GM23338 (cell line): ENCODE results near the gene DOCK6. TPM values are rescaled to one million over a fixed set of nuclear protein-coding genes. Genes with fewer than 3 reads are reported as not detected.

ENCODE experiments used
- ATAC-seq: fragments of 200-7000 bp; cut with Tn5 transposase; 3 replicates; pipeline ENCODE4 v1.9.1; 2020
- DNase-seq: peaks from one replicate; pipeline ENCODE4 v3.0.0-alpha.2; 2015; ENCODE audit warnings: low spot score
- H2AFZ ChIP-seq: fragments of 200-600 bp; sonication (generic); 2 replicates; pipeline ENCODE4 v1.8.0; 2016; ENCODE audit warnings: antibody characterized with exemption, mild to moderate bottlenecking, moderate library complexity
- H3F3A ChIP-seq: fragments of 200-600 bp; sonication (generic); replicated peaks from 2 replicates; pipeline ENCODE4 v1.8.0; 2017; ENCODE audit warnings: antibody characterized with exemption, mixed run types, low read depth
- H3K27ac ChIP-seq: fragments of 200-600 bp; sonication (generic); 2 replicates; pipeline ENCODE4 v1.6.1; 2016; ENCODE audit warnings: low read depth
- H3K27me3 ChIP-seq: fragments of 200-600 bp; sonication (generic); 2 replicates; pipeline ENCODE4 v1.8.0; 2016; ENCODE audit warnings: mild to moderate bottlenecking, mixed run types, moderate library complexity; ENCODE audit not compliant: insufficient read depth
- H3K36me3 ChIP-seq: fragments of 200-600 bp; sonication (generic); 2 replicates; pipeline ENCODE4 v1.8.0; 2016; ENCODE audit warnings: mild to moderate bottlenecking; ENCODE audit not compliant: insufficient read depth
- H3K4me1 ChIP-seq: fragments of 200-600 bp; sonication (generic); 2 replicates; pipeline ENCODE4 v1.8.0; 2016; ENCODE audit warnings: mild to moderate bottlenecking, moderate library complexity; ENCODE audit not compliant: insufficient read depth
- H3K4me2 ChIP-seq: fragments of 200-600 bp; sonication (generic); 2 replicates; pipeline ENCODE4 v1.7.1; 2017; ENCODE audit warnings: mixed run types
- H3K4me3 ChIP-seq: fragments of 200-600 bp; sonication (generic); 2 replicates; pipeline ENCODE4 v1.6.1; 2016; ENCODE audit warnings: mixed run types
- H3K79me2 ChIP-seq: fragments of 200-600 bp; sonication (generic); replicated peaks from 2 replicates; pipeline ENCODE4 v1.8.0; 2017; ENCODE audit warnings: mild to moderate bottlenecking; ENCODE audit not compliant: insufficient read depth
- H3K9me2 ChIP-seq: fragments of 200-600 bp; sonication (generic); 2 replicates; pipeline ENCODE4 v1.8.0; 2017; ENCODE audit not compliant: insufficient read depth
- H4K20me1 ChIP-seq: fragments of 200-600 bp; sonication (generic); replicated peaks from 2 replicates; pipeline ENCODE4 v1.8.0; 2017; ENCODE audit warnings: mild to moderate bottlenecking; ENCODE audit not compliant: insufficient read depth
- H3K27ac Mint-ChIP-seq: 2 replicates; pipeline ENCODE4 v1.8.0; 2020; ENCODE audit warnings: inconsistent platforms, mild to moderate bottlenecking, moderate library complexity, mixed read lengths
- H3K27me3 Mint-ChIP-seq: 3 replicates; pipeline ENCODE4 v1.8.0; 2022; ENCODE audit warnings: low read depth, mild to moderate bottlenecking, moderate library complexity, mixed read lengths, inconsistent platforms; ENCODE audit not compliant: insufficient read depth, poor library complexity
- H3K36me3 Mint-ChIP-seq: 3 replicates; pipeline ENCODE4 v1.8.0; 2021; ENCODE audit warnings: low read depth, mild to moderate bottlenecking, inconsistent platforms, moderate library complexity, mixed read lengths
- H3K4me1 Mint-ChIP-seq: 3 replicates; pipeline ENCODE4 v1.8.0; 2020; ENCODE audit warnings: mild to moderate bottlenecking, inconsistent platforms, mixed read lengths
- H3K4me3 Mint-ChIP-seq: 3 replicates; pipeline ENCODE4 v1.8.0; 2021; ENCODE audit warnings: moderate library complexity, mild to moderate bottlenecking, inconsistent platforms, mixed read lengths
- H3K9me3 Mint-ChIP-seq: 3 replicates; pipeline ENCODE4 v1.8.0; 2020; ENCODE audit warnings: moderate library complexity, mild to moderate bottlenecking, inconsistent platforms, mixed read lengths
- CREB1 ChIP-seq: fragments of 250-450 bp; sonication (Bioruptor Pico); IDR thresholded peaks from 2 replicates; pipeline ENCODE4 v1.5.0; 2020; ENCODE audit warnings: low read depth, mild to moderate bottlenecking, moderate library complexity
- EZH2 ChIP-seq: fragments of 200-600 bp; sonication (generic); IDR thresholded peaks from one replicate; pipeline ENCODE4 v1.8.0; 2017; ENCODE audit warnings: antibody characterized with exemption, mild to moderate bottlenecking, low read depth; ENCODE audit not compliant: unreplicated experiment
- EZH2phosphoT487 ChIP-seq: fragments of 200-600 bp; sonication (generic); IDR thresholded peaks from one replicate; pipeline ENCODE4 v1.8.1; 2018; ENCODE audit warnings: antibody characterized with exemption; ENCODE audit not compliant: unreplicated experiment
- JUNB ChIP-seq: IDR thresholded peaks from one replicate; pipeline ENCODE4 v1.6.1; 2016; ENCODE audit warnings: antibody characterized with exemption; ENCODE audit not compliant: unreplicated experiment
- NANOG ChIP-seq: IDR thresholded peaks from 2 replicates; pipeline ENCODE4 v1.6.1; 2016; ENCODE audit warnings: antibody characterized with exemption, borderline replicate concordance
- POLR2AphosphoS5 ChIP-seq: IDR thresholded peaks from 2 replicates; pipeline ENCODE4 v1.6.1; 2016; ENCODE audit warnings: antibody characterized with exemption, low read depth
- STAT1 ChIP-seq: IDR thresholded peaks from one replicate; pipeline ENCODE4 v1.6.1; 2016; ENCODE audit warnings: antibody characterized with exemption; ENCODE audit not compliant: unreplicated experiment
- ZNF114 ChIP-seq: fragments of 250-450 bp; sonication (Bioruptor Pico); IDR thresholded peaks from 2 replicates; pipeline ENCODE4 v1.5.0; 2020; ENCODE audit warnings: mild to moderate bottlenecking, moderate library complexity
- ZNF331 ChIP-seq: fragments of 250-450 bp; sonication (Bioruptor Pico); IDR thresholded peaks from 2 replicates; pipeline ENCODE4 v1.5.0; 2020; ENCODE audit warnings: low read depth, mild to moderate bottlenecking, moderate library complexity
- polyA plus RNA-seq: library from polyadenylated mRNA; unstranded; fragments of >200 nt; fragmentation: Nextera tagmentation; extraction: Ambion mirVana; gene quantifications from 2 replicates; pipeline ENCODE4 v1.2.1, GENCODE V29; 2016
- total RNA-seq: library from RNA; depleted of rRNA; stranded (reverse); fragments of >200 nt; shearing (Covaris generic); gene quantifications from 2 replicates; pipeline ENCODE4 v1.2.3, GENCODE V29; 2014
- TF ChIP-seq, protein P1 (sequence below): fragments of 250-450 bp; sonication (Bioruptor Pico); IDR thresholded peaks from 2 replicates; pipeline ENCODE4 v1.5.0; 2020; ENCODE audit warnings: mild to moderate bottlenecking, moderate library complexity
- TF ChIP-seq, protein P2 (sequence below): IDR thresholded peaks from 2 replicates; pipeline ENCODE4 v1.6.1; 2016; ENCODE audit warnings: antibody characterized with exemption
- TF ChIP-seq, protein P3 (sequence below), 2 experiments: fragments of 200-600 bp in 1 of 2; sonication (generic) in 1 of 2; conservative IDR thresholded peaks; 2 replicates each; pipeline versions ENCODE4 v1.5.1 to v1.6.1; 2016 to 2017; ENCODE audit warnings: antibody characterized with exemption in 2 of 2, low read depth in 2 of 2, mild to moderate bottlenecking in 2 of 2, moderate library complexity in 1 of 2
- TF ChIP-seq, protein P4 (sequence below): IDR thresholded peaks from one replicate; pipeline ENCODE4 v1.6.1; 2018; ENCODE audit warnings: antibody characterized with exemption; ENCODE audit not compliant: unreplicated experiment

The DOCK6 gene
- total and polyA plus RNA-seq, 2 experiments from 2014 or later: 34.6 to 49.0 TPM

DNA sequence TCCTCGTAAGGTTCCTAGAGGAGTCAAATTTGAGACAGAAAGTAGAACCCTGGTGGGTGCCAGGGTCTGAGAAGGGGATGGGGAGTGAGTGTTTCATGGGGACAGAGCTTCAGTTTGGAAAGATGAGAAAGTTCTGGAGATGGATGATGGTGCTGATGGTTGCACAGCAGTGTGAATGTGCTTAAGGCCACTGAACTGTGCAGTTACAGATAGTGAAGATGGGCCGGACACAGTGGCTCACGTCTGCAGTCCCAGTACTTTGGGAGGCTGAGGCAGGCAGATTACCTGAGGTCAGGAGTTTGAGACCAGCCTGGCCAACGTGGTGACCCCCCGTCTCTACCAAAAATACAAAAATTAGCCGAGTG, 107.7 kb downstream of the DOCK6 start:
- no peaks in the 10 kb centered on the region for H3K36me3 ChIP-seq
- H3K4me1 Mint-ChIP-seq: peaks cover 8% of the 10 kb centered on the region
- no peaks in the 10 kb centered on the region for H3K9me2 ChIP-seq
- TF ChIP-seq EZH2 (no peak), CREB1 (CRISPR knock-in tag) (no peak), STAT1 (no peak), ZNF114 (CRISPR knock-in tag) (no peak), JUNB (no peak), EZH2phosphoT487 (no peak), POLR2AphosphoS5 (no peak), NANOG (no peak), ZNF331 (CRISPR knock-in tag) (no peak)
- TF ChIP-seq, protein P1, sequence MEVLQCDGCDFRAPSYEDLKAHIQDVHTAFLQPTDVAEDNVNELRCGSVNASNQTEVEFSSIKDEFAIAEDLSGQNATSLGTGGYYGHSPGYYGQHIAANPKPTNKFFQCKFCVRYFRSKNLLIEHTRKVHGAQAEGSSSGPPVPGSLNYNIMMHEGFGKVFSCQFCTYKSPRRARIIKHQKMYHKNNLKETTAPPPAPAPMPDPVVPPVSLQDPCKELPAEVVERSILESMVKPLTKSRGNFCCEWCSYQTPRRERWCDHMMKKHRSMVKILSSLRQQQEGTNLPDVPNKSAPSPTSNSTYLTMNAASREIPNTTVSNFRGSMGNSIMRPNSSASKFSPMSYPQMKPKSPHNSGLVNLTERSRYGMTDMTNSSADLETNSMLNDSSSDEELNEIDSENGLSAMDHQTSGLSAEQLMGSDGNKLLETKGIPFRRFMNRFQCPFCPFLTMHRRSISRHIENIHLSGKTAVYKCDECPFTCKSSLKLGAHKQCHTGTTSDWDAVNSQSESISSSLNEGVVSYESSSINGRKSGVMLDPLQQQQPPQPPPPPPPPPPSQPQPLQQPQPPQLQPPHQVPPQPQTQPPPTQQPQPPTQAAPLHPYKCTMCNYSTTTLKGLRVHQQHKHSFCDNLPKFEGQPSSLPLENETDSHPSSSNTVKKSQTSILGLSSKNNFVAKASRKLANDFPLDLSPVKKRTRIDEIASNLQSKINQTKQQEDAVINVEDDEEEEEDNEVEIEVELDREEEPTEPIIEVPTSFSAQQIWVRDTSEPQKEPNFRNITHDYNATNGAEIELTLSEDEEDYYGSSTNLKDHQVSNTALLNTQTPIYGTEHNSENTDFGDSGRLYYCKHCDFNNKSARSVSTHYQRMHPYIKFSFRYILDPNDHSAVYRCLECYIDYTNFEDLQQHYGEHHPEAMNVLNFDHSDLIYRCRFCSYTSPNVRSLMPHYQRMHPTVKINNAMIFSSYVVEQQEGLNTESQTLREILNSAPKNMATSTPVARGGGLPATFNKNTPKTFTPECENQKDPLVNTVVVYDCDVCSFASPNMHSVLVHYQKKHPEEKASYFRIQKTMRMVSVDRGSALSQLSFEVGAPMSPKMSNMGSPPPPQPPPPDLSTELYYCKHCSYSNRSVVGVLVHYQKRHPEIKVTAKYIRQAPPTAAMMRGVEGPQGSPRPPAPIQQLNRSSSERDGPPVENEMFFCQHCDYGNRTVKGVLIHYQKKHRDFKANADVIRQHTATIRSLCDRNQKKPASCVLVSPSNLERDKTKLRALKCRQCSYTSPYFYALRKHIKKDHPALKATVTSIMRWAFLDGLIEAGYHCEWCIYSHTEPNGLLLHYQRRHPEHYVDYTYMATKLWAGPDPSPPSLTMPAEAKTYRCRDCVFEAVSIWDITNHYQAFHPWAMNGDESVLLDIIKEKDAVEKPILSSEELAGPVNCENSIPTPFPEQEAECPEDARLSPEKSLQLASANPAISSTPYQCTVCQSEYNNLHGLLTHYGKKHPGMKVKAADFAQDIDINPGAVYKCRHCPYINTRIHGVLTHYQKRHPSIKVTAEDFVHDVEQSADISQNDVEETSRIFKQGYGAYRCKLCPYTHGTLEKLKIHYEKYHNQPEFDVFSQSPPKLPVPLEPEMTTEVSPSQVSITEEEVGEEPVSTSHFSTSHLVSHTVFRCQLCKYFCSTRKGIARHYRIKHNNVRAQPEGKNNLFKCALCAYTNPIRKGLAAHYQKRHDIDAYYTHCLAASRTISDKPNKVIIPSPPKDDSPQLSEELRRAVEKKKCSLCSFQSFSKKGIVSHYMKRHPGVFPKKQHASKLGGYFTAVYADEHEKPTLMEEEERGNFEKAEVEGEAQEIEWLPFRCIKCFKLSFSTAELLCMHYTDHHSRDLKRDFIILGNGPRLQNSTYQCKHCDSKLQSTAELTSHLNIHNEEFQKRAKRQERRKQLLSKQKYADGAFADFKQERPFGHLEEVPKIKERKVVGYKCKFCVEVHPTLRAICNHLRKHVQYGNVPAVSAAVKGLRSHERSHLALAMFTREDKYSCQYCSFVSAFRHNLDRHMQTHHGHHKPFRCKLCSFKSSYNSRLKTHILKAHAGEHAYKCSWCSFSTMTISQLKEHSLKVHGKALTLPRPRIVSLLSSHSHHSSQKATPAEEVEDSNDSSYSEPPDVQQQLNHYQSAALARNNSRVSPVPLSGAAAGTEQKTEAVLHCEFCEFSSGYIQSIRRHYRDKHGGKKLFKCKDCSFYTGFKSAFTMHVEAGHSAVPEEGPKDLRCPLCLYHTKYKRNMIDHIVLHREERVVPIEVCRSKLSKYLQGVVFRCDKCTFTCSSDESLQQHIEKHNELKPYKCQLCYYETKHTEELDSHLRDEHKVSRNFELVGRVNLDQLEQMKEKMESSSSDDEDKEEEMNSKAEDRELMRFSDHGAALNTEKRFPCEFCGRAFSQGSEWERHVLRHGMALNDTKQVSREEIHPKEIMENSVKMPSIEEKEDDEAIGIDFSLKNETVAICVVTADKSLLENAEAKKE: no peak
- TF ChIP-seq, protein P2, sequence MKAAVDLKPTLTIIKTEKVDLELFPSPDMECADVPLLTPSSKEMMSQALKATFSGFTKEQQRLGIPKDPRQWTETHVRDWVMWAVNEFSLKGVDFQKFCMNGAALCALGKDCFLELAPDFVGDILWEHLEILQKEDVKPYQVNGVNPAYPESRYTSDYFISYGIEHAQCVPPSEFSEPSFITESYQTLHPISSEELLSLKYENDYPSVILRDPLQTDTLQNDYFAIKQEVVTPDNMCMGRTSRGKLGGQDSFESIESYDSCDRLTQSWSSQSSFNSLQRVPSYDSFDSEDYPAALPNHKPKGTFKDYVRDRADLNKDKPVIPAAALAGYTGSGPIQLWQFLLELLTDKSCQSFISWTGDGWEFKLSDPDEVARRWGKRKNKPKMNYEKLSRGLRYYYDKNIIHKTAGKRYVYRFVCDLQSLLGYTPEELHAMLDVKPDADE: no peak
- TF ChIP-seq, protein P3, sequence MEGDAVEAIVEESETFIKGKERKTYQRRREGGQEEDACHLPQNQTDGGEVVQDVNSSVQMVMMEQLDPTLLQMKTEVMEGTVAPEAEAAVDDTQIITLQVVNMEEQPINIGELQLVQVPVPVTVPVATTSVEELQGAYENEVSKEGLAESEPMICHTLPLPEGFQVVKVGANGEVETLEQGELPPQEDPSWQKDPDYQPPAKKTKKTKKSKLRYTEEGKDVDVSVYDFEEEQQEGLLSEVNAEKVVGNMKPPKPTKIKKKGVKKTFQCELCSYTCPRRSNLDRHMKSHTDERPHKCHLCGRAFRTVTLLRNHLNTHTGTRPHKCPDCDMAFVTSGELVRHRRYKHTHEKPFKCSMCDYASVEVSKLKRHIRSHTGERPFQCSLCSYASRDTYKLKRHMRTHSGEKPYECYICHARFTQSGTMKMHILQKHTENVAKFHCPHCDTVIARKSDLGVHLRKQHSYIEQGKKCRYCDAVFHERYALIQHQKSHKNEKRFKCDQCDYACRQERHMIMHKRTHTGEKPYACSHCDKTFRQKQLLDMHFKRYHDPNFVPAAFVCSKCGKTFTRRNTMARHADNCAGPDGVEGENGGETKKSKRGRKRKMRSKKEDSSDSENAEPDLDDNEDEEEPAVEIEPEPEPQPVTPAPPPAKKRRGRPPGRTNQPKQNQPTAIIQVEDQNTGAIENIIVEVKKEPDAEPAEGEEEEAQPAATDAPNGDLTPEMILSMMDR (conservative IDR thresholded peaks at IDR 0.05; ENCODE audit: low read depth in 2 of 2): no peak
- TF ChIP-seq, protein P4, sequence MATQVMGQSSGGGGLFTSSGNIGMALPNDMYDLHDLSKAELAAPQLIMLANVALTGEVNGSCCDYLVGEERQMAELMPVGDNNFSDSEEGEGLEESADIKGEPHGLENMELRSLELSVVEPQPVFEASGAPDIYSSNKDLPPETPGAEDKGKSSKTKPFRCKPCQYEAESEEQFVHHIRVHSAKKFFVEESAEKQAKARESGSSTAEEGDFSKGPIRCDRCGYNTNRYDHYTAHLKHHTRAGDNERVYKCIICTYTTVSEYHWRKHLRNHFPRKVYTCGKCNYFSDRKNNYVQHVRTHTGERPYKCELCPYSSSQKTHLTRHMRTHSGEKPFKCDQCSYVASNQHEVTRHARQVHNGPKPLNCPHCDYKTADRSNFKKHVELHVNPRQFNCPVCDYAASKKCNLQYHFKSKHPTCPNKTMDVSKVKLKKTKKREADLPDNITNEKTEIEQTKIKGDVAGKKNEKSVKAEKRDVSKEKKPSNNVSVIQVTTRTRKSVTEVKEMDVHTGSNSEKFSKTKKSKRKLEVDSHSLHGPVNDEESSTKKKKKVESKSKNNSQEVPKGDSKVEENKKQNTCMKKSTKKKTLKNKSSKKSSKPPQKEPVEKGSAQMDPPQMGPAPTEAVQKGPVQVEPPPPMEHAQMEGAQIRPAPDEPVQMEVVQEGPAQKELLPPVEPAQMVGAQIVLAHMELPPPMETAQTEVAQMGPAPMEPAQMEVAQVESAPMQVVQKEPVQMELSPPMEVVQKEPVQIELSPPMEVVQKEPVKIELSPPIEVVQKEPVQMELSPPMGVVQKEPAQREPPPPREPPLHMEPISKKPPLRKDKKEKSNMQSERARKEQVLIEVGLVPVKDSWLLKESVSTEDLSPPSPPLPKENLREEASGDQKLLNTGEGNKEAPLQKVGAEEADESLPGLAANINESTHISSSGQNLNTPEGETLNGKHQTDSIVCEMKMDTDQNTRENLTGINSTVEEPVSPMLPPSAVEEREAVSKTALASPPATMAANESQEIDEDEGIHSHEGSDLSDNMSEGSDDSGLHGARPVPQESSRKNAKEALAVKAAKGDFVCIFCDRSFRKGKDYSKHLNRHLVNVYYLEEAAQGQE: no peak
- H3K36me3 Mint-ChIP-seq: peaks cover 17% of the 10 kb centered on the region
- H4K20me1 ChIP-seq: no peaks in the 10 kb centered on the region
- H3K4me2 ChIP-seq: peak overlapping the region; percentile 93
- H3K27ac ChIP-seq: no peak overlapping the region
- H3K4me3 Mint-ChIP-seq: peak overlapping the region; percentile 77
- no peak overlapping the region for H2AFZ ChIP-seq
- ATAC-seq (no peak), DNase-seq (no peak)
- no peaks in the 10 kb centered on the region; the same call in 1 of the 3 replicates for H3K9me3 Mint-ChIP-seq
- H3K27ac Mint-ChIP-seq: peak overlapping the region; percentile 7; the same call in 1 of the 2 replicates
- H3K4me3 ChIP-seq: peak overlapping the region; percentile 93
- peaks cover 36% of the 10 kb centered on the region for H3K79me2 ChIP-seq
- H3K27me3 ChIP-seq: no peaks in the 10 kb centered on the region
- H3K27me3 Mint-ChIP-seq: peaks cover 22% of the 10 kb centered on the region
- H3F3A ChIP-seq: 0 out of 2 replicates have a peak, but pooled peaks cover 7% of the 10 kb centered on the region
- peaks cover 8% of the 10 kb centered on the region; the same call in 1 of the 2 replicates for H3K4me1 ChIP-seq
